NCI-H2196 treated with DMSO at 0.1 percent for 48 hours (cell line): ENCODE results near the gene VRK2.
"Not testable (repeated sequence)": the region's sequence is repeated elsewhere in the genome, so short reads cannot be mapped to it uniquely, and the experiment has no call there.

Experiments
- DNase-seq: peaks from one replicate; lab custom pipeline; 2025; ENCODE audit not compliant: unreplicated experiment; lab: John Stamatoyannopoulos, UW

Gene VRK2

GRCh38 chr2:58106896-58107295 is 60.3 kb downstream of the VRK2 start:
- no peak for DNase-seq

GRCh38 chr2:58107803-58108710 is 61.5 kb downstream of the VRK2 start:
- no peak for DNase-seq

DNA sequence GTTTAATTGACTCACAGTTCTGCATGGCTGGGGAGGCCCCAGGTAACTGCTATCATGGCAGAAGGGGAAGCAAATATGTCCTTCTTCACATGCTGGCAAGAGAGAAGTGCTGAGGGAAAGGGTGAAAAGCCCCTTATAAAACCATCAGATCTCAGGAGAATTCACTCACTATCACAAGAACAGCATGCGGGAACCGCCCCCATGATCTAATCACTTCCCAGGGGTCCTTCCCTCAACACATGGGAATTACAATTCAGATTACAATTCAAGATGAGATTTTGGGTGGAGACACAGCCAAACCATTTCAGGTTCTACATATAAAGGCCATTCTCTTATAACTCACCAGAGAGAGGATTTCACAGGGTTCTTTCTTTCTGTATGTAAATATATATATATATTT is 62.9 kb downstream of the VRK2 start:
- DNase-seq = no peak

DNA sequence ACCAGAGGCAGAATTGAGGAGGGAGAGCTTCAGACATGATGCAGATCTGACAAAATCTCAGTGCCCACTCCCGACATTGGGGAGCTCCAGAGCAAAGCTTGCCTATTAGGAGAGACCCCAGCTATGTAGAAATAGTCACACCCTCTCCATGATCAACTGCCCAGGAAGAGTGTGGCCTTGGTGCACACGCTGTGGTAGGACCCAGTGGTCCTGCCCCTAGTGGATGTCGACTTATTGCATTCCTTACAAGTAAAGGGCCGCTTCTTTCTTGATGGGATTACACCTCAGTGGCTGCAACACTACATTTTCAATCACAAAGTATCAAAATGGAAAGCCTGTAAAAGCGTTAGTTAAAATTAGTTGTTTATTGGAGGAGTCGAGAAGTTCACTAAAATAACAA is 64.2 kb downstream of the VRK2 start:
- no peak for DNase-seq

- DNase-seq = not testable (repeated sequence)
Measured at GRCh38 chr2:58113563-58113962, 67.0 kb downstream of the VRK2 start.

DNA sequence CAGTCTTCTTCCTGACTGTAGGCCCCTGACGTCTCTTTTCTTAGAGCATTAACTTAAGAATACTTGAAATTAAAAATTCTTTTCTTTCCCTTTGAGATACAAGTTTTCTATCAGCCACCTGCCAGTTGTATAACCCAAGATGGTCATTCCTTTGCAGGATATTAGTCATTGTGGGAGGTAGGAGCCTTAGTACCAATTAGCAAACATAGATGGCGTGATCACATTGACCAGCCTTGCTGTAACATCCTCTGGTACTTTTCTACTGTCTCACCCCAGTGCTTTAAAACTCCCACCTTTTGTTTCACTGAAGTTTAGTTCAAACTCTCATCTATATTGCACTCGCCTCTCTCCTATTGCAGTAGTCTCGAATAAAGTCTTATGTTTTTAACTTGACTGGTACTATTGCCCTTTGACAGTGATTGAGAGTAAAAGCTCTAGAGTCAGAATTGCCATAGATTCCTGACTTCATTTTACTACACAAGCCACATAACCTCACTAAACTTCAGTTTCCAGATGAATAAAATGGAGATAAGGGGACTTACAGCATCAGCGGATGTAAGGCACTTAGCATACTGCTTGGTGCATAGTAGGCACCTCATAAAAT is 74.1 kb downstream of the VRK2 start:
- no peak for DNase-seq

- no peak for DNase-seq
Measured at GRCh38 chr2:58122040-58122439, 75.4 kb downstream of the VRK2 start.

DNA sequence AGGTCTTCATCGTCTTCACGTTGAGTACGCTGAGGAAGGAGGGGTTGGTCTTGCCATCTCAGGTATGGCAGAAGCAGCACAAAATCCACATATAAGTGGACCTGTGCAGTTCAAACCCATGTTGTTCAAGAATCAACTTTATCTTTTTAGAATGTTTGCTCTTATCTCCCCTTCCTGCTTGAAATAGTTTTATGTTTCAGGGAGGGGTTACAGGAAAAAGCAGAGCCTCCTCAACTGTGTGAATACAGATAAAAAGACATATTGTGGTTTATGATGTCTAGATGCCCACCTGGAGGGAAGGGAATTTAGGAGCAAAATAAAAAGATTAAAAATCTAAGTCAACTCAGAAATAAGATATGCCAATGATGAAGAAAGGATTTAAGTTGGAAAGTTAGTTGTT is 75.9 kb downstream of the VRK2 start:
- no peak for DNase-seq

DNA sequence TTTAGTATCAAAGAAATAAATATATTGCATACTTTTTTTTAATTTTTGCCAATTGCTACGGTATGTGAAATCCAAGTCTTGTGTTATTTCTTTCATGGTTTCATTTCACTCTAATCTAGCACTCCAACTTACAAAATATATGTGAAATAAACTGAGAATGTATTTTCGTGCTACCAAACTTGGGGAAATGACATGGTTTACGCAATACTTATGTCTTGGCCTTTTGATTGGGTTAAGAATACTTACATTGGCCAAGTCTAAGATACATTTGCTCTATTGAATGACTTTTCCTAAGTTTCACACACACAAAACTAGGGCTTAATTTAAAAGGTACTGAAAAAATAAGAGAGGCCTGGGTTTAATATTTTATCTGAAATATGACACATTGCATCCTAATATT is 80.5 kb downstream of the VRK2 start:
- no peak for DNase-seq

GRCh38 chr2:58130238-58130637 is 83.6 kb downstream of the VRK2 start:
- no peak for DNase-seq

DNA sequence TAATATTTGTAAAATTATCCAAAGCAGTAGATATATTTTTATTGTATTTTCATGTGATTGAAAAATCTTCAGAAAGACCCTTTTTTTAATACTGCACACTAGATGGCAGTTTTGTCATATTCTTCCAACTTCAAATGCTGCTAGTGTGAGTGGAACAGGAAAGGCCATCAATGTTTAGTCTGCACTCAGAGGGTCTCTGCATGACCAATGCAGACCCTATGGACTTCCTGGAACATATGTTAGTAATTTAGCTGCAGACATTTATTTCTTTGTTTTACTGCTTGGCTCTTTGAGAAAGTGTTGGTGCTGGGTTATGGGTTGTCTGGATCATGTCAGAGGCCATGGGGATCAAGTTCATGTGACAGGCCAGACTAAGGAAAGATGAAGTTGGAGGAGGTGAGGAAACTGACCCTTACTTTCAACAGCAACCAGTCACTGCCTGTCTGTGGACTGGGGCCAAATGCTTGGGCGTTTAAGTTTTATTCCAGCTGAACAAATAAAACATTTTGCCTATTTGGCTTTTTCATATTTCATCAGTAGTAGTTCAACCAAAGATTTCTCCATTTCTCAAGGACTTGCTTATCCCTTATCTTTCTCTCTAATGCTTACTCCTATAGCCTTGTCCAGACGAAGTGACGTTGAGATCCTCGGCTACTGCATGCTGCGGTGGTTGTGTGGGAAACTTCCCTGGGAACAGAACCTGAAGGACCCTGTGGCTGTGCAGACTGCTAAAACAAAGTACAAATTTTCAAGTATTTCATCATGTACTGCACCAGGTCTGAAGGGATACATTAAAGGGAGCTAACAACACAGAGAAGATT is 84.8 kb downstream of the VRK2 start:
- no peak for DNase-seq

DNA sequence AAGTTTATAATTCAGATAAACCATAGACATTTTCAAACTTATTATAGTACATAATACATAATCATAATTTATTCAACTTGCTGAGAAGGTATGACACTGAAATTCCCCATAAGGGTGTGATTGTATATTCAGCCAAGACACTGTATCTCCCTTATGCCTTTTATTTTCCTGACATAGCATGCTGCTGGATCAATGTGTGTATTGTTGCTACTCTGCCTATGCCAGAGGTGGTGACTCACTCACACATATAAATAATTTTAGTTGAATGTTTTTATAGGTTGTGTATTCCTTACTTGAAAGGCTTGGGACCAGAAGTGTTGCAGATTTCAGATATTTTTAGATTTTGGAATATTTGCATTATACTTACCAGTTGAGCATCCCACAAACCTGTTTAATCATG is 86.8 kb downstream of the VRK2 start:
- no peak for DNase-seq

DNA sequence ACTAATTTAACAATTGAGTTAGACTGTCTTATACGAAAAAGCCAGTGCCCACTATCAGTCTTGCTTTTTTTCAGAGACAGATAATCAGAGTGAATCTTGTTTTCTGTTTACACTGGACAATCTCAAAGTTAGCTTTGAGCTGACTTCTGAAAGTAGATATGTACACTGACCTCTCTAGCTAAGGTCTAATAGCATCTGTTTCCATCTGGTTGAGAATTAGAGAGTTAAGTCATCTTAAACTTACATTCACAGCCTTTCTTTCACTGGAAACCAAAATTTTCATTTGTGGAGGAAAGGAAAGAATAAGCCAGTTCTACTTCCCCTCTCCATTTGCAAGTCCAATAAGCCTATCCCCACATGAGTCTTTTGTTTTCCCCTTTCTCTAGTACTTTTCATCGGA is 89.3 kb downstream of the VRK2 start:
- DNase-seq = no peak

- no peak for DNase-seq
Measured at GRCh38 chr2:58137221-58137620, 90.6 kb downstream of the VRK2 start.

DNA sequence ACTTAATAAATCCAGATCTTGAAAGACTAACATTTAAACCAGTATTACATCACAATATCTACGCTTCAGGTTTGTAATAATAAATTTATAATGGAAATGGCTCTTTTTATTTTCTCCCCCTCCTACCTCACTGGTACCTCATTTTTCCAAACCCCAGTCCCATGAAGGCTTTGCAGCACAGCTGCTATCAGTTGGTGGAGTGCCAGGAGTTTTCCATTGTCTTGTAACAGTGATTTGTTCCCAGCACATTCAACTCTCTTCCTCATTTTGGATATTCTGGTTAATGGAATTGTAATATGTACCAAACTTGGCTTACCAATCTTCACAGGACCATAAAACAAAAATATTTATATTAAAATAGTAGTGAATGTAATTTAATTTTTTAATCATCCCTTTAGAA is 91.2 kb downstream of the VRK2 start:
- no peak for DNase-seq

- DNase-seq = no peak
Measured at GRCh38 chr2:58138396-58139030, 91.9 kb downstream of the VRK2 start.

- no peak for DNase-seq
Measured at GRCh38 chr2:58140508-58141072, 94.0 kb downstream of the VRK2 start.

GRCh38 chr2:58145769-58146168 is 99.2 kb downstream of the VRK2 start:
- DNase-seq = not testable (repeated sequence)

GRCh38 chr2:58146707-58147106 is 100.1 kb downstream of the VRK2 start:
- no peak for DNase-seq

DNA sequence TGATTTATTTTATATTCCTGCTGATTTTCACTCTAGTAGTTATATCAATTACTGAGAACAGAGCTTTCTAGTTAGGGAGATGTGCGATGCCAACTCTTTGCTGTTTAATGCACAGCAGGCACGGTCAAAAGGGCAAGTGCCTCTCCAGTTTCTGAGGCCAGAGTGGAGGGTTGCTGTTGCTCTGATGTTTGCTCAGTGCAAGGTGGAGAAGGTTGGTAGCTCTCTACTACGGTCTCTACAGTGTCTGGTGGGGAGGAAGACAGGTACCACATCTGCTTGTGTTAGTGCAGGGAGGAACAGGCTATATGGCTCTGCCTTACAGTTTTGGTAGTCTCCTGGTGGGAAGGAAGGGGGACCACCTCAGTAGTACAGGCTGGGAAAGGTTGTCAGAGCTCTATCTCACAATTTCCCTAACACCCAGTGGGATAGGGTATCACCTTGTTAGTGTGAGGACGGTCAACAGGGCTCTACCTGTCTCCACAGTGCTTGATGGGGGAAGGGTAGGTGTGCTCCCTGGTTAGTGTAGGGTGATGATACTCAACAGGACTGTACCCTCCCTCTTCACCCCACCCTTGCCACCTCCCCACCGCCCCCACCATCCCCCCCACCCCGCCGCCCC is 108.7 kb downstream of the VRK2 start:
- DNase-seq = no peak

DNA sequence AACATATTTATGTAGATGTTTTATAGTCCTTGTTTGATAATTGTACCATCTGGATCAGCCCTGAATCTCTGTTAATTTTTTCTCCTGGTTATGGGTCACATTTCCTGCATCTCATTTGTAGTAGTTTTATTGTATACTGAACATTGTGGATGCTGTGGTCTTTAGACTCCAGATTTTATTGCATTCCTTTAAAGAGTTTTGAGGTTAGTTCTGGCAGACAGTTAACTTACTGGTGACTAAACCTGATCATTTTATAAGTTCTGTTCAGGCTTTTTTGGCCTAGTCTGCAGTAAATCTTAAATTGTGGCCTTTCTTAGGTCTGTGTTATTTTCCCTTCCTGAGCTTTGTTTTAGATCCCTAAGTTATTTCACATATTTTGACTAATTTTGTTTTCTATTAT is 110.2 kb downstream of the VRK2 start:
- no peak for DNase-seq
